CD4-positive, alpha-beta T cell treated with Interleukin-17A for 4 hours (primary cell): Measurements from ENCODE around the gene LDLRAD3.

Experiments
- DNase-seq: peaks from one replicate; pipeline ENCODE4 v3.0.0-alpha.2; 2020; ENCODE audit warnings: mixed read lengths

The LDLRAD3 gene

GRCh38 chr11:36109850-36110606, 166.2 kb downstream of the LDLRAD3 start:
- DNase-seq, result no peak

DNA sequence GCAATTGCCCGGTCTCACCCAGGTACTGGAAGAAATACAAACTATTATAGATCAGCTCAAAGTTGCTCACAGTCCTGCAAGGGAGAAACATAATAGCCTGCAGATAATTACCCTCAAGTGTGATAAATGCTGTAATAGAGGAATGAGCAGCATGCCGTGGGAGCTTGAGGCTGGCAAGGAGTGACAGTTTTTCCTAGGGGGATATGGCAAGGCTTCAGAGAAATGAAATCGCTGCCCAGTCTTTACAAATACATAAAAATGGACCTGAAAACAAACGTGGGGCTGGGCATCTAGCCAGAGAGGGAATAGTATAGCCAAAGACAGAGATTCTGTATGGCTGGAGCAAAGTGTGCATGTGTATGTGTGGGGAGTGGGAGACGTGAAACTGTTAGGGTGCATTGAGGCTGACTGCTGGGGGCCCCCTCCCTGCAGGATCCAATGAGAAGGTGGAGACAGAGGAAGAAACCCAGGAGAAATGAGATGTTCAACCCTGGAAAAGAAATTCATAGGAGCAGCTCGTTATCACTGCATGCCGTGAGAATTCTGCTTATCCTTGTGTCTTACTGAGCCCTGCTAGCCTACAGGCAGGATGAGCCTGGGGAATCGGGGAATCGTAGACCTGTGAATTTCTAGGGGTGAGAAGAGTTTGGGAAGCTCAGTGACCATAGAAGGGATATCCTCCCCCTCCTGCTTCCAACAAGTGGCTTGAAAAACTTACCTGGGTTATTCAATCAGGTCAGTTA, 167.0 kb downstream of the LDLRAD3 start:
- no peak for DNase-seq

GRCh38 chr11:36114095-36114494, 170.2 kb downstream of the LDLRAD3 start:
- no peak for DNase-seq

DNA sequence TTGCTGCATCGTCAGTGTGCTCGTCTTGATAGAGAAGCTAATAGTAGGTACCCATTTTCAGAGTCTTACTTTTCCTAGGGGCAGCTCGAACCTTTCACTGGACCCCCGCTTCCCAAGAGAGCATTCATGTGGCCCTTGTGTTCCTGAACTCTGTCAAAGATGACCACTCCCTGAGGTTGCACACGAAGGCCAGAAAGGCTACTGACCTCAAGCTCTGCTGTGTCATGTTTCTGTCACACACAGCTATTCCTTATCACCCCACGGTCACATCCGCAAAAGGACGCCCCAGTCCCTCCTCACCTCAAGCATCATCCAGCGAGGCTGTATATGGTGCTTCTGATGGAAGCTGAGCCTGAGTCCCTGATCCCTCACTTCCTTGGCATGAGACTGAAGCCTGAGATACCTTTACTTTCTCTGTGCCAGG, 171.5 kb downstream of the LDLRAD3 start:
- DNase-seq, result no peak

- no peak for DNase-seq
These were observed 172.3 kb downstream of the LDLRAD3 start for GRCh38 chr11:36116161-36116560.

DNA sequence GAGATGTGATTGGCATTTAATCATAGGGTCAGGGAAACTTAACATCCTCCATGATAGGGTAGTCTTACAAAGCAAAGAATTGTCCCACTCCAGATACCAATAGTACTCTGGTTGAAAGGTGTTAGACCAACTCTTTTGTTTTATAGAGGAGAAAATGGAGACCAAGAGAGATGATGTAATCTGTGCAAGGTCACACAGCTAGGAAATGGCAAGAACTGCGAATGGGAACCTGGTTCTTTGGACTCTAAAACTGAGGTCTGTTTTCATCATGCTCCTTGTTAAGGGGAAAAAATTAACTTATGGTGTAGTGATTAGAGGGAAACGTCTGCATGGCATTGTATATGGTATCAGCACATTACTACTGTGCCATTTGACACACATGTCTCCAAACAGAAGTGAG, 174.2 kb downstream of the LDLRAD3 start:
- no peak for DNase-seq

DNA sequence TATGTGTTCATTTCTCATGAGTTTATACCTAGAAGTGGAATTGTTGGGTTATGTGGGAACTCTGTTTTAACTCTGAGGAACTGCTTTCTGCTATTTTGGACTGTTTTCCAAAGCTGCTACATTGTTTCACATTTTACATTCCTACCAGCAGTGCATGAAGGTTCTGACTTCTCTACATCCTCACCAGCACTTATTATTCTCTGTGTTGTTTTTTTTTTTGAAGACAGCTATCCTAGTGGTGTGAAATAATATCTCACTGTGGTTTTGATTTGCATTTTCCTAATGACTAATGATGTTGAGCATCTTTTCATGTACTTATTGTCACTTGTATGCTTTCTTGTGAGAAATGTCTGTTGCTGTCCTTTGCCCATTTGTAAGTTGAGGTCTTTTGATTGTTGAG, 175.4 kb downstream of the LDLRAD3 start:
- no peak for DNase-seq

GRCh38 chr11:36121054-36121453, 177.2 kb downstream of the LDLRAD3 start:
- no peak for DNase-seq

DNA sequence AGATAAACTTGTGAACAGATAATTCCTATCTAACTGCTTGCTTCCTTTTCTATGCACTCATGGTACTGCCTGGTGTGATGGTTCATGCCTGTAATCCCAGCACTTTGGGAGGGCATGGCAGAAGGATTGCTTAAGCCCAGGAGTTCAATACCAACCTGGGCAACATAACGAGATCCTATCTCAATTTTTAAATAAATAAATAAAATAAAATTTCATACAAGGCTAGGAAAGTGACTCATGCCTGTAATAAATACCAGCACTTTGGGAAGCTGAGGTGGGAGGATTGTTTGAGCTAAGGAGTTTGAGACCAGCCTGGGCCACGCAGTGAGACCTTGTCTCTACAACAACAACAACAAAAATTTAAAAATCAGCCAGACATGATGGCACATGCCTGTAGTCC, 178.8 kb downstream of the LDLRAD3 start:
- no peak for DNase-seq

- DNase-seq, result no peak
These were observed 179.7 kb downstream of the LDLRAD3 start for GRCh38 chr11:36123336-36124101.

DNA sequence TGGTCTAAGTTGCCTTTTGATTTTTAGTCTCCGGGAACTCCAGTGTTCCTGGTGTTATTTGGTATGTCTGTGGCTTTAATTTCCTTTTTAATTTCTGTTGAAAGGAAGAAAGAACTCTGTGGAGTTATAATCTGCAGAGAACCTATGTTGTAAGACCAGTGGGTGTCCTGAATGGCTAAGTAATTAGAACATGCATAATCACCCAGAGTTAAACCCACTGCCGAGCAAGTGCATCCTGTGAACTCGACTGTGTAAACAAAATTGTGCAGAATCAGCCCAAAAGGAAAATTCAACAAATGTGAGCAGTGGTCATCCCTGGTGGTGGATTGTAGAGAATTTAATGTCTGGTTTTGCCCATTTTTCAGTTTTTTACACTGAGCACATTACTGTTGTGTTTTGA, 182.8 kb downstream of the LDLRAD3 start:
- no peak for DNase-seq

GRCh38 chr11:36127550-36127949, 183.7 kb downstream of the LDLRAD3 start:
- DNase-seq, result no peak

- no peak for DNase-seq
These were observed 186.1 kb downstream of the LDLRAD3 start for GRCh38 chr11:36129955-36130354.

- no peak for DNase-seq
These were observed 186.5 kb downstream of the LDLRAD3 start for GRCh38 chr11:36130401-36130800.

- DNase-seq, result no peak
These were observed 188.0 kb downstream of the LDLRAD3 start for GRCh38 chr11:36131721-36132397.

DNA sequence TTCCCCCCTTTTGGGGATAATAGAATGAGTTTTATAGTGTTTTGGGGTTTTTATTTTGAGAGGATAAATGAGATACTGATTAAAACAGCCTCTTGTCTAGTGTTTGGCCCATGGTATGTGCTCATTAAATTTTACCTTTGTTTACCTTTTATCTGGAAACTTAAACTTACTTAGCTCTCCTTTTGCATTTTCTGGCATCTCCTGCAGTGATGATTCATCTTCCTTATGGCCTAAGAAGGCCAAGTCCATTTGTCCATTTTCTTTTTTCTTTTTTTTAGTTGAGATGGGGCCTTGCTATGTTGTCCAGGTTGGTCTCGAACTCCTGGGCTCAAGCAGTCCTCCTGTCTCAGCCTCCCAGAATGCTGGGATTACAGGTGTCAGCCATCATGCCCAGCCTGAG, 189.1 kb downstream of the LDLRAD3 start:
- DNase-seq, result no peak

DNA sequence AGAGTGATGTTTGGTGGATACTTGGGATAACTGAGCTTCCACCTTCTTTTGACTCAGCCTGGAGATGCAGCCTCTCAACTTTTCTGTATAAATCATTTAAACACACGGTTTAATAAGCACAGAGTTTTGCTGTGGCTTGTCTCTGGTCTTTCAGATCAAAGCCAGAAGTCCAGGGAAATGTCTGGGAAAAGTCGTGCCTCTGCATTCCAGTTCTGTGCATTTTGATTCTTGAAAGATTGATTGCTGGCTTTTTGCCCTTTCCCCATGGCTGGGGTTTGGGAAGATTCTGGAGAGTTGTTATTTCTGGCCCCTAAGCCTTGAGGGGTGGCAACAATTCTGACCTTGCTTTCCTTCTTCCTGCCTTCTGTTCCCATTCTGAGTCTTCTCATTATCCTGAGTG, 191.2 kb downstream of the LDLRAD3 start:
- no peak for DNase-seq

GRCh38 chr11:36139767-36140166, 195.9 kb downstream of the LDLRAD3 start:
- no peak for DNase-seq

DNA sequence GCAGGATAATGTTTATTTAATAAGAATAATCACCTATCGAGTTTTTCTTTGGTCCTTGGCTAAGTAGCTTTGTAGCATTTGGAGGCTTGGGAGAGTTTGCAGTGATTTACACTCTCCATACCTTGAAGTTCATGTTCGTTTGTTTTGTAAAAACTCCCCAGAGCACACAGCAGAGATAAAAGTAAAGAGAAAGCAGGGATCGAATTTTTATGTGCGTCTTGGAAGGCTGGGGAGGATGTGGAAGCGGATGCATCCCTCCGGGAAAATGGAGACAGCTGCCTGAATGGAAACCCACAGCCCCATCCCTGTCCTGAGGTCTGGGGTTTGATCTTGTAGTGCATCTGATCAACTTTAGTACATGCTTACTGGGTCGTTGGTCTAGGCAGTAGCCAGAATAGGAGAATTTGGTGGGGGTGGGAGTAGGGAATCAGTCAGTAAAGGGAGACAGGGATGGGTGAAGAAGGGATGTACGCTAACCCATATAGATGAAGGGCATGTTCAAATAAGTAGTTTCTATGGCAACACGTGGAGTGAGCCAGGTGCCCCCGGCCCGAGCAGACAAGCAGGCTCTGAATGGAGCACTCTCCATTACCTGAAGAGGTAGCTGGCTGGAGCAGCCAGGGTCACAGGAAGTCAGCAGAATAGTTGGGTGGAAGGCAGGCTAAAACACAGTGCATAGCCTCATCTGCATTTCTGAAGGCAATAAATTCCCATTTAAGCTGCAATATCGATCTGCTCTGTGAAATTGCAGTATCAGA, 197.5 kb downstream of the LDLRAD3 start:
- DNase-seq, result no peak

- DNase-seq, result no peak
These were observed 198.1 kb downstream of the LDLRAD3 start for GRCh38 chr11:36141956-36142355.

GRCh38 chr11:36142439-36142838, 198.6 kb downstream of the LDLRAD3 start:
- DNase-seq, result no peak

GRCh38 chr11:36142879-36143278, 199.0 kb downstream of the LDLRAD3 start:
- no peak for DNase-seq
